ENCODE measurements around the gene NCAPD3.
A peak's percentile ranks its signal among the peaks of the same experiment; 100 is the strongest.

Gene NCAPD3

DNA sequence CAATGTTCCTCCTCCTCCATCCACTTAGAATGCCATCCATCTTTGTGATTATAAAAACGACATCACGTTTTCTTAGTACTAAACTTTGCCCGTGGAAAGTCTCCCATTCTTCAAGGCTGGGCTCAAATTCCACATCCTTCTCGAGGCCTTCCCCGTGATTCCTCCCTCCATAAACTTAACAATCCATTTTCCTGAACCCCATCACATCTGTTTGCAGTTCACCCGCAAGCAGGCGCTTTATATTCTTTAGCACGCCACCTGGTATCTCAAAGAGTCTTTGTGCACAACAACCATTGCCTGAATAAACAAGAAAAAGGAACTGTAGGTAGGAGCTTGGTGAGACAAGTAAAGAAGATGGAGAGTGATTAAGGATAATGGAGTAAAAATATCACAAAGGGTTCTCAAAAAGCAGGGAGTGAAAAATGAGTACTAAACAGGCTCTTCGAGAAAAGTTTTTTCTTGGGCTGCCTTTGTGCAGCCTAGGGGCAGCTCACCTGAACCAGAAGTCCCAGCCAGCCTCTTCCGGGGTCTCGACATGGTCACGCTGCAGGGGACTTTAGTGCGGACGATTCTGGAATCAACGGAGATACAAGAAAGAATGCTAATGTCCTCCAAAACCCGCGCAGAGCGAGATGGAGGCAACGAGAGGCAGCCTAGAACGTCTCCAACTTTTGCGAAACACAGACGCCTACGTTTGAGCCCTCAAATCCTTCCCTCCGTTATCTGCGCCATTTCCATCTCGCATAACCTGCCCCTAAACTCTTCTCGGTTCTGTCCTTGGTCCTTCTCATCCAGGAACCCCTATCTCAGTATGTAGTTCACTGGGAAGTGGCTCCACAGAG, 28.8 kb upstream of the NCAPD3 start:
- DNase-seq (ENCODE audit: low spot score), result no peak

DNA sequence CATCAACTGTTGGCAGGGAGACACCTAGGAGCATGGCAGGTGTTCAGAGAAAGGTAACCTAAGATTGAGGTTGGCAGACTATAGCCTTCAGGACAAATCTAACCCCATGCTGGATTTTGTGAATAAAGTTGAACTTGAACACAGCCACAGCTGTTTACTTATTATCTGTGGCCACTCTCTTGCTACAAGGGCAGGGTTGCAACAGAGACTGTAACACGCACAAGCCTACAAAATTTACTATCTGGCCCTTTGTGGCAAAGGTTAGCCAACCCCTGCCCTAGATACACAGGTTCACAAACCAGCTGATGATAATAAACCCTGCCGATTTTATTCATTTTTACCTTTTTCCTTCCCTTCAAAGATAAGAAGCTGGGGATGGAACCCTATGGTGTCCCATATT, 26.9 kb upstream of the NCAPD3 start:
- DNase-seq (ENCODE audit: low spot score), result no peak

GRCh38 chr11:134250246-134250645, 26.5 kb upstream of the NCAPD3 start:
- DNase-seq (ENCODE audit: low spot score), result no peak

- no peak for DNase-seq (ENCODE audit: low spot score)
These were observed 25.2 kb upstream of the NCAPD3 start for GRCh38 chr11:134248910-134249480.

DNA sequence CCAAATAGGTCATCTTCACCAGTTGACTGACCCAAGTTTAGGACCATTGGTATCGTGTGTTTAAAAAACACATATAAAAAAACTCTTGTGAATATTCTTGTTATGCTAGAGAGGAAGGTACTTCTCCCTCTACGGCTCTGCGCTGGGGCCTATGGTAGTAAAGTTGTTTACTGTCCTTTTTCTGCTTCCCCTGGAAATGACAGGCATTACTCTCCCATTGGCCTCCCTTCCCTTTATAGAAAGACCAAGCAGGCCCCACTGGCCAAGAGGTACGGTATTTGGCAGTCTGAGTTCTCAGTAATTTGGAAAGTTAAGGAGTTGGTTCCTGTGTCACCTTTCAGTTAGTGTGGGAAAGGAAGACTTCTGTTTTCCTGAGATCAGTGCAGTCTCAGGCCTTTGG, 22.9 kb upstream of the NCAPD3 start:
- DNase-seq (ENCODE audit: low spot score), result no peak

DNA sequence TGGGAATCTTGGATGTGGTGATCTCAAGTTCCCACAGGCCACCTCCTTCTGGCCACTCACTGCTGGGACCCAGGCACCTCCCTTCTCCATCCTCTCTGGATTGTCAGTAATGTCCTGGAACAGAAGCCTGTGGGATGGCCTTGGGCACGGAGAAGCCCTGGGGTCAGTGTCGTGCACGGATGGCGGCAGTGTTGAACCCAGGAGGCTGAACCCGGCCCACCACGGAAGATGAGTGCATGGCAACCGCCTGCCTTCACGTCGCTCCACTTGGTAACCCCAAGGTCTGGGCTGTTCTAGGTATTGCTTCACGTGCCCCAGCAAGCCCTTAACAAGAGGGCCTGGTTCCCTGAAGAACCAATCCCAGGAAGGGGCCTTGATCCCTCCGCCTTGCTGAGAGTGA, 22.3 kb upstream of the NCAPD3 start:
- no peak for DNase-seq (ENCODE audit: low spot score)

DNA sequence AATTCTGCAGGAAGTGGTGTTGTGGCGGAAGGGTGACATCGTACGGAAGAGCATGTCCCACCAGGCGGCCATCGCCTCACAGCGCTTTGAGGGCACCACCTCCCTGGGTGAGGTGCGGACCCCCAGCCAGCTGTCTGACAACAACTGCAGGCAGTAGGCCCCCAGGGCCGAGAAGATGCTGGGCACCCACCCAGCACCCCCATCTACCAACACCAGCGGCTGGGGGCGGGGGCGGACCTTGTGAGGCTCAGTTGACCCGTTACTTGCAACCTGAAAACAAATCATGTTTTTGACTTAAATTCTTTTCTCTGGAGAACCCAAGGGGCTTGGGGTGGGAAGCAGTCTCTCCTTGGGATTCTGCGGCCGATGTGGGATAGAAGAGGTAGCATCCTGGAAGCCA, 21.7 kb upstream of the NCAPD3 start:
- DNase-seq (ENCODE audit: low spot score), result no peak

GRCh38 chr11:134244593-134244992, 20.8 kb upstream of the NCAPD3 start:
- DNase-seq (ENCODE audit: low spot score), result peak; percentile 12

DNA sequence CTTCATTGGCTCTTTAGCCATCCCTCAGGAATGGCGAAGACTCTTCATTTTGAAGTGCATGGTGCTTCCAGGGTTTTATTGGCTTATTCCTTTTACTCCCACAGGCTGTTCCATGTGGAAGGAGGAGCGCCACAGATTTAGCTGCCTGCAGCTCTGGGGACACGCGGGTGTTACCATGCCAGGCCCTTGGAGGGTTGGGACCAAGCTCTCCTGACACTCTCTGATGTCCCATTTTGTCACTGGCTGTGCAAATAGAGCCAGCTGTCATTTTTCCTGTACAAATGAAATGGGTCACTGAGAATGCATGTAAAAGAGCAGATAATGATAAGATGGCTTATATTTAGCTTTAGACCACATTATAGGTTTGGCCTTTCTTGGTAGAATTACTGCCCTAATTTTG, 20.1 kb upstream of the NCAPD3 start:
- no peak for DNase-seq (ENCODE audit: low spot score)

- DNase-seq (ENCODE audit: low spot score), result no peak
These were observed 18.6 kb upstream of the NCAPD3 start for GRCh38 chr11:134242376-134242775.

GRCh38 chr11:134240592-134240991, 16.8 kb upstream of the NCAPD3 start:
- no peak for DNase-seq (ENCODE audit: low spot score)

- no peak for DNase-seq (ENCODE audit: low spot score)
These were observed 15.2 kb upstream of the NCAPD3 start for GRCh38 chr11:134238956-134239355.

DNA sequence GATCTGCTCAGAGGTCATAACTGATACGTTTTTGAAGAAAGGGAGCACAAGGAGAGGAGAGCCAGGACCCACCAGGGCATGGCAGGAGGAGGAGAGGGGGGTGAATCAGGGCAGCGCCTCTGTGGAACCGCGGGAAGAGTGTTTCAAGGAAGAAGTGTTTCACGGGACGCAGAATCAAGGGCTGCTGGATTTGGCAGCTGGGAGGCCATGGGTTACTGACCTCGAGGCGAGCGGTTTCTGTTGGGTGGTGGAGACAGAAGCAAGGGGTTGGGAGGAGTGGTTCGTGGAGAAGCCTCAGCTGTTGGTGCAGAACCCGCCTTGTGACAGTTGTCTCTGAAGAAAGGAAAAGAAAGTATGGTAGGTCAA, 13.8 kb upstream of the NCAPD3 start:
- no peak for DNase-seq (ENCODE audit: low spot score)

GRCh38 chr11:134236834-134237556, 13.2 kb upstream of the NCAPD3 start:
- DNase-seq (ENCODE audit: low spot score), result no peak

DNA sequence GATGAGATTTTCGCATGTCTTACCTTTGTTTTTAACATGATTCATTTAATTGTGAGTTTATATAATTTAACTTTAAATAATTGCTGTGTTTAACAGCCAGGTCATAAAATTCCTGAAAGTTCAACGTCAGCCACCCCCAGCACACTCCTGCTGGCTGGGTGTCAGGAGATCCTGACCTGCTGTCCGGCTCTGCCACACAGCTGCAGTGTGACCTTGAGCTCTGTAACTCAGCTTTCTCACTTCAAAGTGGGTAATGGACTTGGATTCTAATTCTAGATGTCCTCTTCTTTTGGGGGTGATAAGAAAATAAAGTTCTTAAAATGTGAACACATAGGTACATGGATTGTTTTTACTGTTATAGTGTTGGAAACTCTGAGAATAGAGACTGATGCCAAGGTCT, 11.6 kb upstream of the NCAPD3 start:
- no peak for DNase-seq (ENCODE audit: low spot score)

- DNase-seq (ENCODE audit: low spot score), result peak; percentile 64
These were observed 10.0 kb upstream of the NCAPD3 start for GRCh38 chr11:134233729-134234179.

GRCh38 chr11:134231958-134232659, 8.3 kb upstream of the NCAPD3 start:
- DNase-seq (ENCODE audit: low spot score), result no peak

GRCh38 chr11:134230339-134230738, 6.6 kb upstream of the NCAPD3 start:
- no peak for DNase-seq (ENCODE audit: low spot score)

DNA sequence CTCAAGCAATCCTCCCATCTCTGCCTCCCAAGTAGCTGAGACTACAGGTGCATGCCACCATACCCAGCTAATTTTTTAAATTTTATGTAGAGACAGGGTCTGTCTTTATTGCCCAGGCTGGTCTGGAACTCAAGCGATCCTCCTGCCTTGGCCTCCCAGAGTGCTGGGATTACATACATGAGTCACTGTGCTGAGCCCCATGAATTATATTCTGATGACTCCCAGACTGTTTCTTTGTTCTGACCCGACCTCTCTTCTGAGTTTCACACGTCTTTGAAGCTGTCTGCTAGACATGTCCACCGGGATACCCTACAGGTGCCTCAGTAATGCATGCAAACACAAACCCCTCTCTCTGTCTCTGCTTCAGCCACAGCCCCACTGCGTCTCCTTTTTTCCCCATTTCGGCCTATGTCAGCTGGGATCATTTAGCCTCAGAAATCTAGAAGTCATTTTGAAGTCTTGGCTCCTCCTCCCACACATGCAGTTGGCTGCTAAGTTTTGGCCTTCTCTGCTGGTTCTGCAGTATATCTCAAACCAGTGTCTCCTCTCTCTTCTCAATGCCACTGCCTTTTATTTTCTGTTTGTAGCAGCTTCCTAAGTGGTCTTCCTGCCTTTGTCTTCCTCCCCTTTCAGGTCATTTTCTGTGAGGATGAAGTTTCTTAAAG, 5.5 kb upstream of the NCAPD3 start:
- DNase-seq (ENCODE audit: low spot score), result no peak

- no peak for DNase-seq (ENCODE audit: low spot score)
These were observed 4.9 kb upstream of the NCAPD3 start for GRCh38 chr11:134228625-134229024.

GRCh38 chr11:134226806-134227325, 3.1 kb upstream of the NCAPD3 start:
- DNase-seq (ENCODE audit: low spot score), result no peak

All from hematopoietic multipotent progenitor cell treated with erythropoietin and hydrocortisone succinate and interleukin-3 and kit ligand, for 15 days (in vitro differentiated cells).